HG02840 (cell line): ENCODE data around the gene MEF2B.

Source experiments
- ATAC-seq: cut with Tn5 transposase; IDR thresholded peaks from one replicate; pipeline ENCODE4 v1.9.1; 2021; ENCODE audit warnings: mild to moderate bottlenecking, moderate library complexity, moderate number of reproducible peaks; ENCODE audit not compliant: unreplicated experiment, low FRiP score

MEF2B gene

DNA sequence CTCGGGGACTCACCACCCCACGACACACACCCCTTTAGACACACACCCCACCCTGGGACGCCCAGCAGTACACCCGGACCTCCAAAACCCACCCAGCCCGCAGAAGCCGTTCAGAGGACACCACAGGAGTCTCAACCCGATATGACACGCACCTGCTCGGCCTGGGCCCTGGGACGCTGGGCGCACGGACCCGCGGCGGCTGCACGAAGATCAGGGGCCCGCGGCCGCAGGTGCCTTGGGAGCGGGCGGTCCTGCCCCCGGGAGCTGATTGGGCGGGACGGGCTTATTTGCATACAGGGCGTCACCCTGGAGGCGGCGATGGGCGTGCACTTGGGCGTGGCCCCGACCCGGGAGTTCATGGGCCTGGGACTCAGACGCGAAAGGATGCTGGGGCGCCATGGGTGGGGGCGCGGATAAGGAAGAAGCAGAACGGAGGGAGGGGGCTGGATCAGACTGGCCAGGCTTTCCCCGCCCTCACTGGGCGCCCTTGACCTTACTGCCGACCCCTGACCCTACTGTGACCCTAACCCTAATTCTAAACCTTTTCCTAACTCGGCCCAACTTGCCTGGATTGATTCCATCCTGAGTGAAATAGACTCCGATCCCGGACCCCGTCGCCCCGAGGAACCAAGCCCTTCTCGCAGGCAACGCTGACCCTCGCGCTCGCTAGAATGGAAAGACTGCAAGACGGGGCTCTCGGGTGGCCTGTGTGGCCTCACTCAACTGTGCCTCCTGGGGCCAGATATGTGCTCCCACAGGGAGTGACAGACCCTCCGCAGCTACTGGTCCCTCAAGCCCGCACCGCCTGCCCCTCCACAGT is at the start of gene MEF2B:
Gene MEF2B (minus strand): TSS at position 211 of the 820 bp plus-strand sequence. CDS start 19,528 bp downstream, outside the sequence.
- ATAC-seq: peak; percentile 68

DNA sequence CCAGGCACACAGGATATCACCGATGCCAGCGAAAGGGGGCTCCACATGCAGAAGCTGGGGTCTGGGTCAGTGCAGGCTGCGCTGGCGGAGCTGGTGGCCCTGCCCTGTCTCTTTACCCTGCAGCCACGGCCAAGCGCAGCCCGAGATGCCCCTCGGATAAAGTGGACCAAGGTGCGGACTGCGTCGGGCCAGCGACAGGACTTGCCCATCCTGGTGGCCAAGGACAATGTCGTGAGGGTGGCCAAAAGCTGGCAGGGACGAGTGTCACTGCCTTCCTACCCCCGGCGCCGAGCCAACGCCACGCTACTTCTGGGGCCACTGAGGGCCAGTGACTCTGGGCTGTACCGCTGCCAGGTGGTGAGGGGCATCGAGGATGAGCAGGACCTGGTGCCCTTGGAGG is 48.8 kb upstream of the MEF2B start:
- ATAC-seq: no peak

DNA sequence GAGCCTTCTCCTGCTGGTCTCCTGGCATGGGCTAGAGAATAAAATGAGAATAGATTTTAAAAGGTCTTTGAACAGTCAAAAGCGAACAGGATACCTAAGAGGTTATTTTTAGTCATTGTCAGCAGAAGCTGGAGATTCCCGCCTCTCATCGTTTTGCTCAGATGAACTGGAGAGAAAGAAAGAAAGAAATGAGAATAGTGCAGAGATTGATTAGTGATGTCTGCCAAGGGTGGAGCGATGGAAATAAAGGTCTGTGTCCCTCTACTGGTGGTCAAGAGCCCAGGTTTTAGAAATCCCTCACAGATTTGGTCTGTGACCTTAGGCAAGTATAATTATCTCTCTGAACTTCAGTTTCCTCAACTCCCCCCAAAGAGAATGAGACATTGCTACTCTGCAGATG is 47.0 kb upstream of the MEF2B start:
- no peak for ATAC-seq

DNA sequence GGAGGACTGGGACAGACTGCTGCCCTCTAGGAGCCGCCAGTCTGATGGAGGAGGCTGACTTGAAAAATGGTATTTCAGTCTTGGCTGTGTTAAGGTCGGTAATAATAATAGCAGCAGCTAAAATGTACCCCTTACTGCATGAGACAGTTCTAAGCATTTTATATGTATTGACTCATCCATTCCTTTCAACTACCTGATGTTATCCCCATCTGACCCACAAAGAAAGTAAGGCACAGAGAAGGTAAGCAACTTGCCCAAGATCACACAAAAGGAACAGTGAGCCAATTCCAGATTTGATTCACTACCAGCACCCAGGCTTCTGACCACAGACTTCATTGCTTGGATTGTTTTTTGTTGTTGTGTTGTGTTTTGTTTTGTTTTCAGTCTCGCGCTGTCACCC is 45.7 kb upstream of the MEF2B start:
- ATAC-seq: no peak

DNA sequence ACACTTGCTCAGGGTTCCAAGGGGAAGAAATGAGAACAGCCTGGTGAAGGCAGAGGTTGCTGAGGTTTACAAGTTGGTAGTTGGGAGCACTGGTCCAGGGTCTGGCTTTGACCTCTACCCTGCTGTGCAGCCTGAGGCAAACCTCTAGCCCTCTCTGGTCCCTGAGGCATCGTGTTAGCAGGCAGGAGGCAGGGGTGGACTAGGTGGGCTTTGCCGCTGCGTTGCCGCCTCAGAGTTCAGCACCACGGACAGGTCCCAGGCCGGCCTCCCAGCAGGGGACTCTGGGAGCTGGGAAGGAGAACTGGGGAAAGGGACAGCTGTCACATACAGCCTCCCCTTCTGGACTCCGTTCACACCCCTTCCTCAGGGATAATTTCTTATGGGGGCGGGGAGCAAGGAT is 44.8 kb upstream of the MEF2B start:
- no peak for ATAC-seq

DNA sequence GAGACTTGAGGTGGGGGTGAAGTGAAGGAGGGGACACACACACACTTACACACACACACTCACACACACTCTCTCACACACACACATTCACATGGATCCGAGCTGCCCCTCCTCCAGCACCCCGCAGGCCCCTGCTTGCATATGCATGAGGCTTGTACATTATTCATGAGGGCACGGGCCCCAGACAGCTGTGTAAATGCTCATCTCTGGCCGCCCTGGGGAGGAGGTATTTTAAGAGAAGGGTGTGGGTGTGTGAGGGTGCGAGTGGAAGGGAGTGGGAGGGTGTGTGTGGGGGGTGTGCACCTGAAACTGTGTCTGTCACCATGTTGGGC is 44.1 kb upstream of the MEF2B start:
- no peak for ATAC-seq

DNA sequence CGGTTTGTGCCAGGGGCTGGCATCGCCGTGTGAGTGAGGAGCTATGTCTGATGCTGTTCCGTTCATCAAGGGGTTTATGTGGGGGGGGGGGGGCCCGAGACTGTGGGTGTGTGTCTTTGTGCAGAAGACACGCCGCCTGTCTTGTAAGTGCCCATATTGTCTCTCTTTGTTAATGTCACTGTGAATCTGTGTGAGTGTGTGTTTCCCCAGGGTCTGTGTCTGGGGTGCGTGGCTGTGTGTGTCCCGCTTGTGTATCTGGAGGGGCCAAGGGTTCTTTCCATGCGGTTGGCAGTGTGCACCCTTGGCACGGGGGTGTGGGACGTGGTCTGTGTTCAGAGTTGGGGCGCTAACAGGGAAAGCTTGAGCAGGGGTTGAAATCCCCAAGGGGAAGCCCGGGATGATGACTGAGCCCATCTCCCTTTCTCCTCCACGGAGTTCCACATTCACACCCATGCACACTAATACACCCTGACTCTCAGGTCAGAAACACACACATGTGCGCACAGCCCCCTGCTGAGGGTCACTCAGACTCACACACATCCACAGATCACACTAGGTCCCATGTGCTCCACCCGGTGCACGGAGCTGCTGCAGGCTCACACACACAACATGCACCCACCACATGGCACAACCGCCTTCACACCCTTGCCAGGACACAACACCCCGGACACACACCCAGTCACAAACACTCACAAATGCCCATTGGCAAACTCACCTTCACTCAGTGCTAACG is 43.5 kb upstream of the MEF2B start:
- ATAC-seq: no peak

DNA sequence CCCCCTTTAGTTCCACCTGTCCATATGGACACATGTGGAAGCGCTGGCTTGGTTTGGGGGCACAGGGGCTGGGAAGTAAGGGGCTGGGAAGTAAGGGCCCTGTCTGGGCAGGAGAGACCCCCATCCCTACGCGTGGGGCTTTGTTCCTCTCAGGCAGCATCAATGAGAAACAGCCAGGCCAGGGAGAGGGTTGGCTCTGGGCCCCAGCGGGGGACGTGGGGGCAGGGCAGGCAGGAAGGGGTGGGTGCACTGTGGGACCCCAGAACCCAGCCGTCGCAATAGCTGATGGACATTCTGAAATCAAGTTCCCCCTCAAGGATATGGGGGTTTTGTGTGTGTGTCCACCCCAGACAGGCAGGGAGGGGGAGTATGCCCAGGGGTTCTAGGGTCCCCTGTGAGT is 42.9 kb upstream of the MEF2B start:
- no peak for ATAC-seq

DNA sequence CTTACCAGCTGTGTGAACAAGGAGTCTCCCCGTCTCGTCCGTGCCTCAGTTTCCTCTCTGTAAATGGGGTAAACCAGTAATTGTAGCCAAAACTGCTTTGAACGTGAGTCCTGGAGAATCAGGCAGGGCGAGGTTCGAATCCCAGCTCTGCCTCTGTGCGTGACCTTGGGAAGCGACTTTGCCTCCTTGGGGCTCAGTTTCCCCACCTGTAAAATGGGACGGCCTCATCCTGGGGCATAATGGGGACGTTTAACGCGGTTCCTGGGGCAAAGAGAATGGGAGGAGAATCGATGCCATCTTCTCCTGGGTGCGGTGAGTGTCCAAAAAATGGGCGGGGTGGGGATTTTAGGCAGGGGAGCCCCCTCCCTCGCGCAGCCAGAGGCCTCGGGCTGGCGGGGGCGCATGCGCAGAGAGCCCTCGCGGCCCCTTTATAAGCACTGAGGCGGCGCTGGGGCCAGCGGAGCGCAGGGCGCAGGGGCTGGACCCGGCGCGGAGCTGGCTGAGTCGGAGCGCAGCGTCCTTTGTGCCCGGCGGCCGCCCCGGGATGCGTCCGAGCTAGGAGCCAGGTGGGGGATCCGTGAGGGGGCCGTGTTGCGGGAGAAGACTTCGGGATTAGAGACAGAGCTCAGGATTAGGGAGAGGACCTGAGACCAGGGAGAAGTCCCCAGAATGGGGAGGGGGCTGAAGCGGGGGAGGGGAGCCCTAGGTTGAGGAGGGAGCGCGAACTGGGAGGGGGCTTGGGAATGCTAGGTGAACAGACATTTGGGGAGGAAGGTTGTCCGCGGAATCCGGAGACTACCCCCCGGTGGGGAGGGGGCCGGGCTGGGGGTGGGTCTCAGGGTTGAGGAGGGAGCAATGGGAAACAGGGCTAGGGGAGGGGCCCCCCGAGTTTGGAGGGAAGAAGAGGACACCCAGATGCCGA is 41.7 kb upstream of the MEF2B start, which contains the start of gene NCAN:
Gene NCAN (plus strand): TSS at position 460 of the 922 bp plus-strand sequence. CDS start 4,996 bp downstream, outside the sequence.
- ATAC-seq: no peak

DNA sequence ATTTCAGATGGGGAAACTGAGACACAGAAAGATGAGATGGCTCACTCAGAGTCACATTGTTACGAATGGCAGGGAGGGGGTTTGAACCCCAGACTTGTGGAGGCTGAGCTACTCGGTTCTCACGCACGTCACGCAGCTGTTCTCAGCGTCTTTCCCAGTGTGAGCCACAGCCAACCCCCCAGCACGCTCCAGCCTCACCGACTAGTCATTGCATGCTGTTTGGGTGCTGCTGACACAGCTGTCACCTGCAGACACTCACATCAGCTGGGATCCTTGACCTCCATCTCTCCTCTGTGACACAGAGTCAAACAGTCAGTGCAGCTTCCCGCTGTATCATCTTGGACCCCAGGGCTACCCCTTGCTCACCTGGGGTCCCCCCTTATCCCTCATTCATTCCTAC is 39.3 kb upstream of the MEF2B start:
- no peak for ATAC-seq

DNA sequence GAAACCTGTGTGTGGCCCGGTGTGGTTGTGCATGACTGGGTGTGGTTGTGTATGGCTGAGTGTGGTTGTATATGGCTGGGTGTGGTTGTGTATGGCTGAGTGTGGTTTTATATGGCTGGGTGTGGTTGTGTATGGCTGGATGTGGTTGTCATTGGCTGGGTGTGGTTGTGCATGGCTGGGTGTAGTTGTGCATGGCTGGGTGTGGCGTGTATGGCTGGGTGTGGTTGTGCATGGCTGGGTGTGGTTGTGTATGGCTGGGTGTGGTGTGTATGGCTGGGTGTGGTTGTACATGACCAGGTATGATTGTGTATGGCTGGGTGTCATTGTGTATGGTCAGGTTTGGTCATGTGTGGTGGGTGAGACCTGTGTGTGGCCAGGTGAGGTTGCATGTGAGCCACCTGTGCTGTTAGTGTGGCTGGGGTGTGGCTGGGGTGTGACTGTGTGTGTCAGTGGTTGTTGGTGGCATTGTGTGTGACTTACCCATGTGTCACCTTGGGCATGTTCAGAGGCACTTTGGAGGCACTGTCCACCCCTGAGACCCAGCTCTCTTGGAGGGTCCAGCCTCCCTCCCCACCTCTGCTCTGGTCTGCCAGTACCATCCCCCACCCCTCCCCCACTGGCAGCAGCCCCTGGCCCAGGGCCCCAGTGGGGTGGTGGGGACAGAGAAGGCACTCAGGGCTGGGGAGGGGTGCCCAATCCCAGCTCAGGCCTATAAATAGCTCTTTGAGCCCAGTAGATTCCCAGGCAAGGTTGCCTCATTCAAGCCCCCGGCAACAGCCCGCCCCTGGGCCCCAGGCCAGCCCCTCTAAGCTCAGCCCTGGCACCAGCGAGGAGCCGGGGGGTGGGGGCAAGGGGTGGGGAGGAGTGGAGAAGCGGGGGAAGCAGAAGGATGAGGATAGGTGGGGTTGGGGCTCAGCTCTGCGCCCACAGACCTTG is 37.8 kb upstream of the MEF2B start:
- ATAC-seq: no peak

DNA sequence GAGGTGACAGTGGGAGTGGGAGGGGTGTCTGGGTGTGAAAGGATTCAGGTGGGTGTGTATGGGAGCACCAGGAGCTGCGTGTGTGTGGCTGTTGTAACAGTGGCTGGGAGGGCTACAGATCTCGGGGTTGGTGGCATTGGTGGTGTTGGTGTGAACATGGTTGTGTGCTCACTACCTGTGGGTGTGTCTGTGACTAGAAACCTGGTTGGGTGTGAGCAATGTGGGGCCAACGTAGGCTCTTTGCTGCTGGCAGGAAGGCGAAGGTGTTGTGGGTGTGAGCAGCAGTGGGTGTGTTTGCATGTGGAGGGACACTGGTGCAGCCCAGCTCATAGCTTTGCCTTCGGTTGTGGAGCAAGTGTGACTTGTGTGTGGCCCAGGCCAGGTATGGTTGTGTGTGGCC is 36.9 kb upstream of the MEF2B start:
- no peak for ATAC-seq

DNA sequence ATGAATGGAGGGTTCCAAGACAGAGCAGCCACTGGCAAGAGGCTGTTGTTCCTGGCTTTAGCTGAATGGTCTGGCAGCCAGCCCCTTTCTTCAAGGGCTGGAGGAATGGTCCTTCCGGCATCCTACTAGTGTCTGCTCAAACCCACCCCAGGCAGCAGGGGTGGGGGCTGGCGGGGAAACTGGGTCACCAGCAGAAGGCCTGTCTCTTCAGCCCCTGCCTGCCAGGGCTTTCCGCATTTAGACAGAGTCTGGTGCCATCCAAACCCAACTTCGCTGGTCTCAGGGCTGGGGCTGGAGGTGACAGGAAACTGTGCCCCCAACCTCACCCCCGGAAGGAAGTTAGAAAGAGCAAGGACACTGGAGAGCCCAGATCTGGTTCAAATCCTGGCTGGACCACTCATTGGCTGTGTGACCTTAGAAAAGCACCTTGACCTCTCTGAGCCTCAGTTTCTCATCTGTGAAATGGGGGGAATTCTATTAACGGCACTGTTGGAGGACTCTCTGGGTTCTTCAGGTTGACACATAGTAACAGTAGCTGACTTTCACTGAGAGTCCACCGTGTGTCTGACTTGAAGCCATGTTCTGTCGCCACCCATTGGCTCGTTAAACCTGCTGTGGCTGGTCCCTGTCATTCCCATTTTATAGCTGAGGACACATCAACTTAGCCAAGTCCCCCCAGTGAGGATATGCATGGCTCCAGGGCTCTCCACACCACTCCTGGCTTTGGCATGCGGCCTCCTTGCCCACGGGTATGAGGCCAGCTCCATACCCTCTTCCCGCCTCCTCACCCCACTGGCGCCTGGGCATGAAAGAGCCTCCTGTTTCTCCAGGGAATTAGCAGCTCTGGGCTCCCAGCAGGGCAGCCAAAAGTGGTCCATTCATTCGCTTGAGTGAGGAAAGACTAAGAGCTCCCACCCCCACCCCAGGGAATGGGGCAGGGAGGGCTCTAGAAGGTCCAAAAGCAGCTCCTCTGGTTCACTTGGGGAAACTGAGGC is 35.6 kb upstream of the MEF2B start:
- ATAC-seq: no peak

DNA sequence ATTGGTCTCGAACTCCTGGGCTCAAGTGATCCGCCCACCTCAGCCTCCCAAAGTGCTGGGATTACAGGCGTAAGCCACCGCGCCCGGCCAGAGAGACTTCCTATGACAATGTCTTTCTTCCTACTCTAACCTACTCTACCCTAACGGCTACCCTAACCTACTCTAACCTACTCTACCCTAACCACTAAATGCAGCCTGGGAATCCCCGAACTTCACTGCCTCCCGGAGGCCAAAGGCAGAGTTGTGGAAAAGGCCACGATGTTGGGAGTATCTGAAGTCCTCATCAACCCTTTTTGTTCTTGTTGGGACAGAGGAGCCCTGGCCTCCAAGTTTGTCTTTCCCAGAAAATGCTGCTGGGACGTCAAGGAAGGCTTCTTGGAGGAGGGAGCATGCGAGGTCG is 34.1 kb upstream of the MEF2B start:
- no peak for ATAC-seq

DNA sequence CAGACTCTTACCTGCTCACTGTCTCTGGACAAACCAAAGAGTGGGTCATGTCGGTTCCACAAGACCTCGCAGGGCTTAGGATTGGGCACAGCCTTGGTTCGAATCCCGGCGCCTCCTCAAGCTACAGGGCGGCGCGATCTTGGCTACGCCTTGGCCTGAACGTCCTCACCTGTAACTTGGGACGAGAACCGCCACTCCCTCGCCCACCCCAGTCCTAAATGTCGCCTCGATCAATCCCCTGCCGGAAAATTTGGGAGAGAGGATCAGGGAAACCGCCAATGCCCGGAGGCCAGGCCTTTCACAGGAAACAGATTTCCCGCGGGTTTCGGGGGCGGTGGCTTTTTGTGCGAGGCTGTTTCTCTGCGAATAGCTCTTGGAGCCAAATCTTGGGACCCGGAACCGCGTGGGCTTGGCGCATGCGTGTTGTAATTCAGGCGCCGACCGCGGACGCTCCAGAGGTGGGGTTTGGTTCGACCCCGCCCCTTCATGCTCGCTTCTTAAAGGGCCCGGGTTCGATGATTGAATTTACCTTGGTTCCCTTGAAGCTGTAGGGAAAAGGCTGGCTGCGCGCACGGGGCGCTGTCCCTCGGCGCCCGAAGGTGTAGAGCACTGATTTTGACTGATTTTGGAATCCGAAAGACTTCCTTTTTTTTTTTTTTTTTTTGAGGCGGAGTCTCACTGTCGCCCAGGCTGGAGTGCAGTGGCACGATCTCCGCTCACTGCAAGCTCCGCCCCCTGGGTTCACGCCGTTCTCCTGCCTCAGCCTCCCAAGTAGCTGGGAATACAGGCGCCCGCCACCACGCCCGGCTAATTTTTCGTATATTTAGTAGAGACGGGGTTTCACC is 33.2 kb upstream of the MEF2B start, which contains the start of gene NR2C2AP:
Gene NR2C2AP (minus strand): TSS at position 403 of the 845 bp plus-strand sequence. CDS start 354 bp downstream, at position 49.
- peak; percentile 77 for ATAC-seq

DNA sequence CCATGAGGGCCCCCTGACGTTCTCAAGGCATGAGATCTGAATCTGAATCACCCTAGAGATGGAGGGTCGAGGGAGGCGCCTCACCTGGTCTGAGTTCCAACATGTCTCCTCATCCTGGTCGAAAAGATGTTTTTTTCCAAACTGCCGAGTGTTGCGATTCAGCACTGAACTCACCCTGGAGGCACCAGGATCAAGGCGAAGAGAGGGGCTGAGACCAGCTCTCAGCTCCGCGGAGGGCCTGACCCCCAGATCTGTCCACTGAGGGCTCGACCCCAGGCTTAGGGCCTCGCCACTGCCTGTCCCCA is 32.6 kb upstream of the MEF2B start:
- ATAC-seq: no peak

DNA sequence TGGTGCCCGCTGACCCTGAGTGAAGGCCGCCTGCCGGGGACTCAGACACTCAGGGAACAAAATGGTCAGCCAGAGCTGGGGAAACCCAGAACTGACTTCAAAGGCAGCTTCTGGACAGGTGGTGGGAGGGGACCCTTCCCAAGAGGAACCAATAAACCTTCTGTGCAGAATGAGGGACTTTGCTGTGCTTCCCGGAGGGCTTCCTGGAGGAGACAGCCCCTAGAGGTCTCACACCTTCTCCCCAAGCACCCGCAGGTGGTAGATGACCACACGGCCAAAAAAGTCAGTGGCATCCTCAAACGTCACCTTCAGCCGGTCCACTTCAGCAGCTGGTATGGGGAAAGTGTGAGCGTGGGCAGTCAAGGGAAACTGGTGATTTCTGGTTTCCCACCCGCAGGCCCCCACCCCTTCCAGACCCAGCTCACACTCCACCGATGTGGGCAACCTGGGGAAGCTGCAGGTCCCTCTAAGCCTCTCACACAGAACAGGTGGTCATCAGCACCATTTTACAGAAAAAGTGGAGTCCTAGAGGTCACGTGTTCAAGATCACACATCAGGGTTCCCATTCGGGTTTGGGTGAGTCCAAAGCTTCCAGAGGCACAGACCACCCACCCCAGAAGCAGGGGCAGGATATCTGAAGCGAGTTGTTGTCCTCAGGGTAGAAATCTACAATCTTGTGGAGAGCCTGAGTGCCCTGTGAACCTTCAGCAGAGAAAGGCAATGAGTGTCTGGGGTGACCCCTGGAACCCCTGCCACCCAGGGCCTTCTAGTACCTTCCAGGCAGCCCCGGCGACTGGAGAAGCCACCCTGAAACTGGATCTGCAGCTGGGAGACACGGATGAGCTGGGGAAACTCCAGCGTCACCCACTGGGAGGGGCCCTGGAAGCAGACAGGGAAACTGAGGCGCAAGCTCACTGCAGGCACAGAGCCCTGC is 31.9 kb upstream of the MEF2B start:
- ATAC-seq: no peak
